SJCRH30 (cell line): ENCODE results near the gene ENTPD1. TPM values are rescaled to one million over a fixed set of nuclear protein-coding genes. Genes with fewer than 3 reads are reported as not detected.
"Not testable (repeated sequence)": the region's sequence is repeated elsewhere in the genome, so short reads cannot be mapped to it uniquely, and the experiment has no call there.

ENCODE experiments used
- DNase-seq, 2 experiments: peaks; one replicate each; pipeline ENCODE4 v3.0.0-alpha.2; 2015 to 2020
- H3K27ac ChIP-seq: fragments of 250-450 bp; sonication (Bioruptor Pico); 2 replicates; pipeline ENCODE4 v1.5.1; 2020; ENCODE audit warnings: mild to moderate bottlenecking, moderate library complexity
- H3K27me3 ChIP-seq: fragments of 250-450 bp; sonication (Bioruptor Pico); 2 replicates; pipeline ENCODE4 v1.5.1; 2020; ENCODE audit warnings: mild to moderate bottlenecking, moderate library complexity
- H3K36me3 ChIP-seq: fragments of 250-450 bp; sonication (Bioruptor Pico); 2 replicates; pipeline ENCODE4 v1.5.1; 2020; ENCODE audit warnings: mild to moderate bottlenecking, moderate library complexity
- H3K4me1 ChIP-seq: fragments of 250-450 bp; sonication (Bioruptor Pico); 2 replicates; pipeline ENCODE4 v1.5.1; 2020; ENCODE audit warnings: mild to moderate bottlenecking, moderate library complexity
- H3K4me3 ChIP-seq: fragments of 250-450 bp; sonication (Bioruptor Pico); 2 replicates; pipeline ENCODE4 v1.5.1; 2020; ENCODE audit warnings: mild to moderate bottlenecking, moderate library complexity
- H3K9me3 ChIP-seq: fragments of 250-450 bp; sonication (Bioruptor Pico); replicated peaks from 2 replicates; pipeline ENCODE4 v1.5.1; 2020; ENCODE audit warnings: mild to moderate bottlenecking, moderate library complexity
- total RNA-seq: library from RNA; depleted of rRNA; stranded (reverse); fragments of >200 nt; shearing (Covaris generic); gene quantifications from 2 replicates; pipeline ENCODE4 v1.2.3, GENCODE V29; 2014; rRNA removed

ENTPD1 gene
- total RNA-seq, 1 experiment from 2014 or later: 0.30 TPM

DNA sequence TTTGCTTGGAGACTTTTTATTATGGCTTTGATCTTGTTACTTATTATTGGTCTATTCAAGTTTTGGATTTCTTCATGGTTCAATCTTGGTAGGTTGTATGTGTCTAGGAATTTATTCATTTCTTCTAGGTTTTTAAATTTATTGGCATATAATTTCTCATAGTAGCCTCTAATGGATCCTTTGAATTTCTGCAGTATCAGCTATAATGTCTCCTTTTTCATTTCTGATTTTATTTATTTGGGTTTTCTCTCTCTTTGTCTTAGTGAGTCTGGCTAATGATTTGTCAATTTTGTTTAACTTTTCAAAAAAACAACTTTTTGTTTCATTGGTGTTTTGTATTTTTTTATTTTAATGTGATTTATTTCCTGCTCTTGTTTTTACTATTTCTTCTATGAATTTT is 160.1 kb downstream of the ENTPD1 start:
- not testable (repeated sequence) for DNase-seq, H3K27me3 ChIP-seq

More for the DNA sequence above, 160.1 kb downstream of the ENTPD1 start:
- not testable (repeated sequence) for H3K27ac ChIP-seq, H3K4me3 ChIP-seq, H3K9me3 ChIP-seq, H3K4me1 ChIP-seq, H3K36me3 ChIP-seq

Other genes starting within 250 kb of the ENTPD1 start
- gene SORBS1, start 194.8 kb upstream of the ENTPD1 start, total RNA-seq: 12.8 and 17.1 TPM in 2 replicates
- gene ALDH18A1, start 99.5 kb upstream of the ENTPD1 start, total RNA-seq: 85.1 and 85.2 TPM in 2 replicates
- 22.5 and 23.3 TPM in 2 replicates for gene TCTN3, start 62.2 kb upstream of the ENTPD1 start, total RNA-seq
- gene CC2D2B, start 151.8 kb downstream of the ENTPD1 start, total RNA-seq: 0.05 TPM in 1 of 2 replicates, not detected in the other